Vagina (tissue), 2 donors: Measurements from ENCODE around the gene NFIX. TPM values are rescaled to one million over a fixed set of nuclear protein-coding genes. Genes with fewer than 3 reads are reported as not detected.

Experiments
- DNase-seq, 2 donors: peaks; one replicate each; pipeline ENCODE4 v3.0.0-alpha.2; 2017; ENCODE audit errors: extremely low spot score in 2 of 2
- H3K27ac ChIP-seq: fragments of 200-600 bp; sonication (generic); one replicate; pipeline ENCODE4 v1.5.1; 2019
- H3K27me3 ChIP-seq: fragments of 200-600 bp; sonication (generic); one replicate; pipeline ENCODE4 v1.5.1; 2019
- H3K36me3 ChIP-seq, 2 donors: fragments of 200-600 bp; sonication (generic); one replicate each; pipeline ENCODE4 v1.5.1; 2017 to 2019
- H3K4me1 ChIP-seq: fragments of 200-600 bp; sonication (generic); one replicate; pipeline ENCODE4 v1.5.1; 2019
- H3K4me3 ChIP-seq, 2 donors: fragments of 200-600 bp; sonication (generic); 1 replicate in 1 of 2; 2 replicates in 1 of 2; pipeline ENCODE4 v1.5.1; 2016 to 2019
- H3K9me3 ChIP-seq: fragments of 200-600 bp; sonication (generic); one replicate; pipeline ENCODE4 v1.5.1; 2019
- POLR2A ChIP-seq, 2 donors: fragments of 450-650 bp; IDR thresholded peaks; one replicate each; pipeline ENCODE4 v1.6.1; 2017; ENCODE audit warnings: antibody characterized with exemption in 2 of 2, mild to moderate bottlenecking in 2 of 2, moderate library complexity in 2 of 2
- POLR2AphosphoS5 ChIP-seq, 2 donors: sonication (generic); formaldehyde crosslinking; IDR thresholded peaks; one replicate each; pipeline ENCODE4 v1.9.0; 2017; ENCODE audit warnings: antibody characterized with exemption in 2 of 2, mild to moderate bottlenecking in 2 of 2, low read depth in 1 of 2; ENCODE audit not compliant: insufficient read depth in 1 of 2
- intact Hi-C: fragments of 100-400 bp; cut with DNase I; formaldehyde crosslinking; loops from one replicate; pipeline ENCODE4 v1.15.1; 2023
- total RNA-seq: library from RNA; depleted of rRNA; stranded (reverse); fragments of >200 nt; gene quantifications from one replicate; pipeline ENCODE4 v1.2.3, GENCODE V29; 2016
- TF ChIP-seq, protein P1 (sequence below), 3 experiments: fragments of 450-650 bp in 2 of 3; fragments of 200-600 bp in 1 of 3; sonication (generic) in 1 of 3; IDR thresholded peaks; one replicate each; pipeline ENCODE4 v1.5.1; 2017 to 2019; ENCODE audit warnings: antibody characterized with exemption in 3 of 3, mild to moderate bottlenecking in 2 of 3, moderate library complexity in 2 of 3

NFIX gene
- total RNA-seq, 1 donor from 2014 or later, result 81.8 TPM

DNA sequence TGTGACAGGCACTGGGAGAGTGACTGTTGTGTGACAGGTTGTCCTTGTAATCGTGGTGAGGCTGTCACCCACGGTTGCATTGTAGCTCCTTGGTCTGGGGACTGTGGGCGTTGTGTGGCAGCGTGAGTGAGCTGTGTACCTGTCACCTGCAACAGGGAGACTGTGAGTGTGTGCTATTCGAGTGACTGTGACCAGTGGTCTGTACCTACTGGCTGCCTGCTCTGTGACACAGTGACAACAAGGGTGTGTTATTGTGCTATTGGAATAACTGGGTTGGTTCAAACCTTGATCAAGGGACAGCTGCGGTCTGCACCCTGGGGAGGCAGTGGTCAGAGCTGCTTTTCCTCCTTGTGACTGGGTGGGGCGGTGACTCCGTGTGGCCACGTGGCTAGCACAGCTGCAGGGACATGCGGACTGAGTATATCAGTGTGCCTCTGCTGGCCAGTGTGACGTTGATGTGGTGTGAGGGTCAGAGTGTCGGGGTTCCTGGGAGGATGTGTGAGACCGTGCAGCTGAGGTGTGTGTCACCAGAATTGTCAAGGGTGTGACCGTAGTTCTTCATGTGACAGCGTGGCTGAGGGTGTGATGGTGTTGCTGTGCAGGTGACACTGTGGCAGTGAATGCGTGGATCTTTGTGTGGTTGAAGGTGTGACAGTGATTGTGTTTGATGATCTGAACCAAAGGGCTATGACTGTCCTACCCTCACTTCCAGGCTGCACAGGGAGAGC lies 10.1 kb upstream of the NFIX start:
- H3K4me3 ChIP-seq, result no peak overlapping the region
- peaks cover 21% of the 10 kb centered on the region for H3K4me1 ChIP-seq
- DNase-seq, result peak in 1 of 2 donors; percentile 88
- no peaks in the 10 kb centered on the region for H3K27me3 ChIP-seq
- TF ChIP-seq POLR2A (IDR thresholded peaks at IDR 0.05) (no peak), POLR2AphosphoS5 (IDR thresholded peaks at IDR 0.05; ENCODE audit: insufficient read depth in 1 of 2, low read depth in 1 of 2) (peak in 1 of 2 donors; percentile 11)
- TF ChIP-seq, protein P1, sequence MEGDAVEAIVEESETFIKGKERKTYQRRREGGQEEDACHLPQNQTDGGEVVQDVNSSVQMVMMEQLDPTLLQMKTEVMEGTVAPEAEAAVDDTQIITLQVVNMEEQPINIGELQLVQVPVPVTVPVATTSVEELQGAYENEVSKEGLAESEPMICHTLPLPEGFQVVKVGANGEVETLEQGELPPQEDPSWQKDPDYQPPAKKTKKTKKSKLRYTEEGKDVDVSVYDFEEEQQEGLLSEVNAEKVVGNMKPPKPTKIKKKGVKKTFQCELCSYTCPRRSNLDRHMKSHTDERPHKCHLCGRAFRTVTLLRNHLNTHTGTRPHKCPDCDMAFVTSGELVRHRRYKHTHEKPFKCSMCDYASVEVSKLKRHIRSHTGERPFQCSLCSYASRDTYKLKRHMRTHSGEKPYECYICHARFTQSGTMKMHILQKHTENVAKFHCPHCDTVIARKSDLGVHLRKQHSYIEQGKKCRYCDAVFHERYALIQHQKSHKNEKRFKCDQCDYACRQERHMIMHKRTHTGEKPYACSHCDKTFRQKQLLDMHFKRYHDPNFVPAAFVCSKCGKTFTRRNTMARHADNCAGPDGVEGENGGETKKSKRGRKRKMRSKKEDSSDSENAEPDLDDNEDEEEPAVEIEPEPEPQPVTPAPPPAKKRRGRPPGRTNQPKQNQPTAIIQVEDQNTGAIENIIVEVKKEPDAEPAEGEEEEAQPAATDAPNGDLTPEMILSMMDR (IDR thresholded peaks at IDR 0.05), result no peak
- intact Hi-C loops, result no loop called here
- H3K9me3 ChIP-seq, result no peaks in the 10 kb centered on the region
- H3K36me3 ChIP-seq, result no peaks in the 10 kb centered on the region
- peak overlapping the region; percentile 20 for H3K27ac ChIP-seq

DNA sequence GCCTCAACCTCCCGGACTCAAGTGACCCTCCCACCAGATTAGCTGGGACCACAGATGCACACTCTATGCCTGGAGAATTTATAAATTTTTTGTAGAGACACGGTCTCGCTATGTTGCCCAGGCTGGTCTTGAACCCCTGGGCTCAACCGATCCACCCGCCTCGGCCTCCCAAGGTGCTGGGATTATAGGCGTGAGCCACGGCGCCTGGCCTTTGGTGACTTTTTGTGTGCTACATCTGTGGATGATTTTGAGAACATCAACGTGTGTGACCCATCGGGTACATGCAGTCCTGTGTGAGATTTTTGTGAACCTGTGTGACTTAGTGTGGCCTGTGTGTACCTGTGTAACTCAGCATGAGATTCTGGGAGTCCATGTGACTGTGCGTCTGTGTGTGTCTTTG lies 8.5 kb upstream of the NFIX start:
- H3K27me3 ChIP-seq, result no peaks in the 10 kb centered on the region
- peaks cover 21% of the 10 kb centered on the region for H3K4me1 ChIP-seq
- intact Hi-C loops, result no loop called here
- H3K9me3 ChIP-seq, result no peaks in the 10 kb centered on the region
- H3K27ac ChIP-seq, result no peak overlapping the region
- TF ChIP-seq, protein P1 (IDR thresholded peaks at IDR 0.05), result no peak
- no peak for TF ChIP-seq POLR2A (IDR thresholded peaks at IDR 0.05)
- no peak for TF ChIP-seq POLR2AphosphoS5 (IDR thresholded peaks at IDR 0.05; ENCODE audit: insufficient read depth in 1 of 2, low read depth in 1 of 2)
- H3K36me3 ChIP-seq, result no peaks in the 10 kb centered on the region
- no peak overlapping the region for H3K4me3 ChIP-seq
- DNase-seq, result no peak

DNA sequence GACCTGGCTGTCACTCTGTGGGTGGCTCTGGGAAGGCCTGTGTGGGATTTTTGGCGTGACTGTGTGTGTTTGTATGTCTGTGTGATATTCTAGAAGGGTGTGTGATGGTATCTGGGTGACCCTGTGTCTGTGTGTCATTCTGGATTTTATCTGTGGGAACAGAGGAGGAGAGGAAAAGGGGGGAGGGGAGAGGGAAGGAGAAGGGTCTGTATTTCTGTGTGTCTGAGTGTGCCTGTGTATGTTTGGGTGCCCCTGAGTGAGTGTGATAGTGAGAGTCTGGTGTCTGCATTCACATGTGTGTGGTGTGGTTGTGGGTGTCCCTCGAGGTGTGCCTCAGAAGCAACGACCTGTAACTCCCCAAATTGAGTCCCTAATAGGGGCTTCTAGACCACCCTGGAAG lies 8.1 kb upstream of the NFIX start:
- H3K4me1 ChIP-seq, result peaks cover 21% of the 10 kb centered on the region
- no peaks in the 10 kb centered on the region for H3K27me3 ChIP-seq
- intact Hi-C loops, result no loop called here
- no peak overlapping the region for H3K4me3 ChIP-seq
- DNase-seq, result no peak
- H3K36me3 ChIP-seq, result no peaks in the 10 kb centered on the region
- TF ChIP-seq POLR2AphosphoS5 (IDR thresholded peaks at IDR 0.05; ENCODE audit: insufficient read depth in 1 of 2, low read depth in 1 of 2) (no peak), POLR2A (IDR thresholded peaks at IDR 0.05) (no peak)
- TF ChIP-seq, protein P1 (IDR thresholded peaks at IDR 0.05), result no peak
- H3K27ac ChIP-seq, result no peak overlapping the region
- H3K9me3 ChIP-seq, result no peaks in the 10 kb centered on the region

DNA sequence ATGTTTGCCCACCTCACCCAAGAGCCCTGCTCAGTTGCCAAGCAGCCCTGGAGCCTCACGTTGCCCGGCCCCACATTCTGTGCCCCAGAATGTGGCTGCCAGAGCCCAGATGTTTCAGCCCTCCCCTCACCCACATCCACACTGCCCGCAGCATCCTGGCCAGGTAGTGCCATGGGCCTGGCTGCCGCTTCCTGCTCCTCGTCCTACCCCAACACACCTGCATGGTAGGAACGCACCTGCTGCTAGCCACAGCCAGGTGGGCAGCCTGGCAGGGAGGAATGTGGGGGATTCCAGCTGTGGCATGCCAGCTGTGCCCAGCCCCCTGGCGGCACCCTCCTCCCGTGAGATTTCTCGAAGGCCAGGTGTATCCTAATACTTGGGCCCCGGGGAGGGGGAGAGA lies 7.5 kb upstream of the NFIX start:
- TF ChIP-seq POLR2A (IDR thresholded peaks at IDR 0.05) (no peak), POLR2AphosphoS5 (IDR thresholded peaks at IDR 0.05; ENCODE audit: insufficient read depth in 1 of 2, low read depth in 1 of 2) (no peak)
- TF ChIP-seq, protein P1 (IDR thresholded peaks at IDR 0.05), result no peak
- H3K36me3 ChIP-seq, result no peaks in the 10 kb centered on the region

DNA sequence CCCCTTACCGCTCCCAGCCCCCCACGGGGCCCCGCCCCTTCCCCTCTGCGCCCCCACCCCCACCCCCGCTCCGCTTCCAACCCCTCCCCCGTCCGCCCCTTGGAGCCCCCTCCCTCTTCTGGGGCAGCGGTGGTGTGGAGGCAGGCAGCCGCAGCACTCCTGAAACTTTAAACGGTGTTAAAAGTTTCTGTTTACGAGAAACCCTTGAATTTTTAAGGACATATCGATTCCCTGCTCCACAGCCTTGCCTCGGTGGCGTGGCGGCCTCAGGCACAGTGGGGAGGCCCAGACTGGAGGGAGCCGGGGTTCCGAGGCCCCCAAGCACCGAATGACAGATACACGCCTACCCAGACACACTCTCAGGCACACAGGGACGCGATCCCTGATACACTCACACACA lies 4.8 kb upstream of the NFIX start:
- TF ChIP-seq, protein P1 (IDR thresholded peaks at IDR 0.05), result no peak
- TF ChIP-seq POLR2A (IDR thresholded peaks at IDR 0.05) (no peak), POLR2AphosphoS5 (IDR thresholded peaks at IDR 0.05; ENCODE audit: insufficient read depth in 1 of 2, low read depth in 1 of 2) (no peak)
- no peak overlapping the region for H3K4me3 ChIP-seq
- no peaks in the 10 kb centered on the region for H3K4me1 ChIP-seq
- intact Hi-C loops, result no loop called here
- DNase-seq, result no peak
- H3K36me3 ChIP-seq, result no peaks in the 10 kb centered on the region
- H3K27ac ChIP-seq, result no peak overlapping the region
- no peaks in the 10 kb centered on the region for H3K27me3 ChIP-seq
- no peaks in the 10 kb centered on the region for H3K9me3 ChIP-seq

More for the DNA sequence above, 7.5 kb upstream of the NFIX start:
- peaks cover 21% of the 10 kb centered on the region for H3K4me1 ChIP-seq
- intact Hi-C loops, result no loop called here
- DNase-seq, result no peak
- no peak overlapping the region for H3K4me3 ChIP-seq
- H3K27ac ChIP-seq, result no peak overlapping the region
- H3K9me3 ChIP-seq, result no peaks in the 10 kb centered on the region
- H3K27me3 ChIP-seq, result no peaks in the 10 kb centered on the region
